AG09309 (cell line): ENCODE results near the gene STUB1.

Source experiments
- DNase-seq: peaks from one replicate; pipeline ENCODE4 v3.0.0-alpha.2; 2010; ENCODE audit warnings: low read depth
- H3K4me3 ChIP-seq: 2 replicates; pipeline ENCODE4 v1.5.1; 2011; ENCODE audit warnings: mild to moderate bottlenecking, low read depth, low read length, moderate library complexity; ENCODE audit not compliant: control insufficient read depth
- CTCF ChIP-seq: IDR thresholded peaks from 2 replicates; pipeline ENCODE4 v1.5.1; 2011; ENCODE audit warnings: mild to moderate bottlenecking, low read depth, low read length, inconsistent platforms; ENCODE audit not compliant: insufficient read depth, control insufficient read depth; ENCODE audit errors: missing control alignments

Gene STUB1

GRCh38 chr16:680625-680945 is 375 bp downstream of the STUB1 start:
- no peak for TF ChIP-seq CTCF
- no peak for DNase-seq
- H3K4me3 ChIP-seq = peak overlapping the region; percentile 77

- no peak for TF ChIP-seq CTCF
- no peak for DNase-seq
- H3K4me3 ChIP-seq = peak overlapping the region; percentile 77
Observed at GRCh38 chr16:680967-681745, 946 bp downstream of the STUB1 start.

- TF ChIP-seq CTCF = no peak
- DNase-seq = no peak
- peak overlapping the region; percentile 77 for H3K4me3 ChIP-seq
Observed at GRCh38 chr16:681746-682427, 1.7 kb downstream of the STUB1 start.

- no peak for DNase-seq
- peak overlapping the region; percentile 63 for H3K4me3 ChIP-seq
- no peak for TF ChIP-seq CTCF
Observed at GRCh38 chr16:682493-683395, 2.5 kb downstream of the STUB1 start.

GRCh38 chr16:683396-684070 is 3.3 kb downstream of the STUB1 start:
- no peak for TF ChIP-seq CTCF
- DNase-seq = no peak
- H3K4me3 ChIP-seq = peak overlapping the region; percentile 63
